Calu3 (cell line): ENCODE results near the gene DHX36. TPM values are rescaled to one million over a fixed set of nuclear protein-coding genes. Genes with fewer than 3 reads are reported as not detected.

Experiments used
- BruUV-seq: library from RNA; stranded (reverse); fragments of 400-500 nt; replicated peaks from 2 replicates; lab custom pipeline; 2021; lab: Mats Ljungman, UMichigan
- CTCF ChIA-PET: fragments of 300-600 bp; sonication (Branson Sonifier 250); formaldehyde crosslinking; loops from one replicate; lab custom pipeline; 2022; ENCODE audit warnings: antibody characterized with exemption; lab: Charles Lee
- DNase-seq: peaks from one replicate; pipeline ENCODE4 v3.0.0; 2022
- H3K27ac Mint-ChIP-seq: one replicate; pipeline ENCODE4 v1.8.0; 2022; ENCODE audit warnings: mixed read lengths; ENCODE audit not compliant: unreplicated experiment
- H3K27me3 Mint-ChIP-seq: one replicate; pipeline ENCODE4 v1.8.0; 2022; ENCODE audit warnings: mixed read lengths; ENCODE audit not compliant: unreplicated experiment
- H3K36me3 Mint-ChIP-seq: one replicate; pipeline ENCODE4 v1.8.0; 2022; ENCODE audit warnings: mild to moderate bottlenecking, moderate library complexity, mixed read lengths; ENCODE audit not compliant: insufficient read depth, unreplicated experiment
- H3K4me1 Mint-ChIP-seq: one replicate; pipeline ENCODE4 v1.8.0; 2022; ENCODE audit warnings: mild to moderate bottlenecking, low read depth, mixed read lengths; ENCODE audit not compliant: unreplicated experiment
- H3K4me3 Mint-ChIP-seq: one replicate; pipeline ENCODE4 v1.8.0; 2022; ENCODE audit warnings: mild to moderate bottlenecking, low read depth, moderate library complexity, mixed read lengths; ENCODE audit not compliant: unreplicated experiment
- H3K9me3 Mint-ChIP-seq: one replicate; pipeline ENCODE4 v1.8.0; 2022; ENCODE audit warnings: low read depth, mixed read lengths; ENCODE audit not compliant: unreplicated experiment
- intact Hi-C: fragments of 100-400 bp; cut with micrococcal nuclease; formaldehyde crosslinking; loops from one replicate; pipeline ENCODE4 v1.10.0; 2022; ENCODE audit not compliant: unreplicated experiment
- total RNA-seq: library from RNA; stranded (reverse); gene quantifications from 2 replicates; pipeline ENCODE4 v1.2.3, GENCODE V29; 2022
- TF ChIP-seq, protein P1 (sequence below): fragments of 200-600 bp; IDR thresholded peaks from one replicate; pipeline ENCODE4 v1.8.0; 2022; ENCODE audit warnings: antibody characterized with exemption; ENCODE audit not compliant: unreplicated experiment

Gene DHX36
- total RNA-seq, 1 experiment from 2014 or later = 127 TPM

DNA sequence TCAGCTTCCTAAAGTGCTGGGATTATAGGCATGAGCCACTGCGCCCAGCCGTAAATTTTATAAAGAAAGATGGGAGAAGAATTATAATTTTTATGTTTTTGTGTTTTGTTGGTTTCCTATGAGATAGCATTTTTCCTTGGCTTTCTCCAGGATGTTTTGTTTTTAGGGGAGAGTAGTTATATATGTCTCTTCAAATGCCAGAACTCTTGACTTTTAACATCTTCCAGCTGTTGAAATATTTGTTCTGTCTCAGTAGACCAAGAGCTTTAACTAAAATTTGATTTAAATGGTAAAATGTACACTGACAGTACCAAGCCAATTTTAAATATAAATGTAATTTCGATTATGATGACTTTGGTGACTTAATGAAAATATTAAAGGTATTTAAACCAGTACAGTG, 96.8 kb downstream of the DHX36 start:
- Mint-ChIP-seq H3K4me3 (no peak overlapping the region), H3K36me3 (no peaks in the 10 kb centered on the region), H3K27ac (no peak overlapping the region), H3K9me3 (no peaks in the 10 kb centered on the region), H3K4me1 (no peaks in the 10 kb centered on the region), H3K27me3 (no peaks in the 10 kb centered on the region)
- intact Hi-C loops = no loop called here
- no TSS peak for BruUV-seq
- DNase-seq = no peak
- CTCF ChIA-PET = interaction anchor here (0.7 kb wide), 1 partner anchor 31 kb away, joined by 3 read pairs; no protein-coding TSS in a partner anchor
- TF ChIP-seq, protein P1, sequence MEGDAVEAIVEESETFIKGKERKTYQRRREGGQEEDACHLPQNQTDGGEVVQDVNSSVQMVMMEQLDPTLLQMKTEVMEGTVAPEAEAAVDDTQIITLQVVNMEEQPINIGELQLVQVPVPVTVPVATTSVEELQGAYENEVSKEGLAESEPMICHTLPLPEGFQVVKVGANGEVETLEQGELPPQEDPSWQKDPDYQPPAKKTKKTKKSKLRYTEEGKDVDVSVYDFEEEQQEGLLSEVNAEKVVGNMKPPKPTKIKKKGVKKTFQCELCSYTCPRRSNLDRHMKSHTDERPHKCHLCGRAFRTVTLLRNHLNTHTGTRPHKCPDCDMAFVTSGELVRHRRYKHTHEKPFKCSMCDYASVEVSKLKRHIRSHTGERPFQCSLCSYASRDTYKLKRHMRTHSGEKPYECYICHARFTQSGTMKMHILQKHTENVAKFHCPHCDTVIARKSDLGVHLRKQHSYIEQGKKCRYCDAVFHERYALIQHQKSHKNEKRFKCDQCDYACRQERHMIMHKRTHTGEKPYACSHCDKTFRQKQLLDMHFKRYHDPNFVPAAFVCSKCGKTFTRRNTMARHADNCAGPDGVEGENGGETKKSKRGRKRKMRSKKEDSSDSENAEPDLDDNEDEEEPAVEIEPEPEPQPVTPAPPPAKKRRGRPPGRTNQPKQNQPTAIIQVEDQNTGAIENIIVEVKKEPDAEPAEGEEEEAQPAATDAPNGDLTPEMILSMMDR = no peak

DNA sequence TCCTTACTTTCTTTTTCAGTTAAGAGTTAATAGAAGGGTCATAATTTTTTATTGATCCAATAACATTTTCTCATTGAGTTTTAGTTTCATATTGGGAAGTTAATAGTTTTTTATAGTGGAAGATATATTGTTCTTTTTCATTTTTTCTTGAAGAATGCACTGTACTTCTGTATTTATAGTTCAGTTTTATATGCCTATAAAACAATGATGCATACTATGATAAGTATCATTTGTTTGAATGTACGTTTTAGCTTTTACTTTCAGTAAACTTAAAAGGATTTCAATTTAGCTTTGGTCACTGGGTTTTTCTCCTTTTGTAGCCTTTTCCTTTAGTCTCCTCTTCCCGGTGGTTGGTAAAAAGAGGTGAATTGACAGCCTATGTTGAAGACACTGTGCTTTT, 98.8 kb downstream of the DHX36 start:
- H3K27me3 Mint-ChIP-seq = no peaks in the 10 kb centered on the region

DNA sequence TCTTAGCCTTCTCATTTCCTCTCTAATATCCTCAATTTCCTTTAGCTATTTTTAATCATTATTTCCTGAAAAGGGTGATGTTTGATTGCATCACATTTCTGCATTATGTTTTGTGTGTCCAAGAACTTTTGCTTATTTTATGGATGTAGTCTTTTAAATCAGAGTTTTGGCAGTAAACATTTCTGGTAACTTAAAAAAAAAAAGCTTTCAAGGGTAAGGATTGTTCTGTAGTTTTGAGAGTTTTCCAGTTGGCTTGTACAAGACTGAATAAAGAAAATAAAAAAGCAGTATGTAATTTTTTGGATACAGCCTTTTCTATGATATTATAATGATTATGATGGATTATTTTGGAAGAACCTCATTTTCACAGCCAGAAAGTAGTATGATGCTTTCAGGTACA, 99.4 kb downstream of the DHX36 start:
- Mint-ChIP-seq H3K36me3 (no peaks in the 10 kb centered on the region), H3K4me3 (no peak overlapping the region), H3K27me3 (no peaks in the 10 kb centered on the region), H3K4me1 (no peaks in the 10 kb centered on the region), H3K9me3 (no peaks in the 10 kb centered on the region), H3K27ac (no peak overlapping the region)
- CTCF ChIA-PET = interaction anchor here (0.7 kb wide), 1 partner anchor 87 kb away, joined by 3 read pairs; no protein-coding TSS in a partner anchor
- intact Hi-C loops = no loop called here
- DNase-seq = no peak
- TF ChIP-seq, protein P1 = no peak
- BruUV-seq = no TSS peak

More for the DNA sequence above, 98.8 kb downstream of the DHX36 start:
- intact Hi-C loops = no loop called here
- TF ChIP-seq, protein P1 = no peak
- Mint-ChIP-seq H3K27ac (no peak overlapping the region), H3K36me3 (no peaks in the 10 kb centered on the region), H3K4me3 (no peak overlapping the region), H3K9me3 (no peaks in the 10 kb centered on the region), H3K4me1 (no peaks in the 10 kb centered on the region)
- no TSS peak for BruUV-seq
- CTCF ChIA-PET = no interaction called here
- DNase-seq = no peak

DNA sequence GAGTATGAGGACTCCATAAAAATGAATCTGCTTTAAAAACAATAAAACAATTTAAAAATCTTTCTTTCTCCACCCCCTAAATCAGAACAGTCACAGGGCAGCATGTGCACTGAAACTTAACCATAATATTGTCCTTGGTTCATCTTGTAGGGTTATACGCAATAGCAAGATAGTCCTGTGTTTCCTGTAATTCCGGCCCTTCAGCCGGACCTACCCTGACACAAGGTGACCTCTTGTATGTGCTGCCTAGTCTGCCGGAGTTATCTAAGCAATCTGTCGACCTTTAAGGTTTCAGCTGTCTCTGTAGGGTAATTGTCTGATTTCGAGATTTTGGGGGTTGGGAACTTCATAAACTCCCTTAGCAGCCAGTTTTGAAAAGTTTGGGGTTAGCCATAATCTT, 99.9 kb downstream of the DHX36 start:
- BruUV-seq = no TSS peak
- Mint-ChIP-seq H3K4me1 (no peaks in the 10 kb centered on the region), H3K4me3 (no peak overlapping the region), H3K9me3 (no peaks in the 10 kb centered on the region), H3K27ac (no peak overlapping the region), H3K36me3 (no peaks in the 10 kb centered on the region), H3K27me3 (no peaks in the 10 kb centered on the region)
- intact Hi-C loops = no loop called here
- no peak for DNase-seq
- CTCF ChIA-PET = interaction anchor here (0.7 kb wide), 1 partner anchor 86 kb away, joined by 3 read pairs; no protein-coding TSS in a partner anchor
- TF ChIP-seq, protein P1 = no peak
